Smooth muscle cell (in vitro differentiated cells): Measurements from ENCODE around the gene MYMX. TPM values are rescaled to one million over a fixed set of nuclear protein-coding genes. Genes with fewer than 3 reads are reported as not detected.

ENCODE experiments used
- DNase-seq: peaks from one replicate; lab custom pipeline; 2025; ENCODE audit not compliant: unreplicated experiment; lab: John Stamatoyannopoulos, UW
- H2AFZ ChIP-seq: fragments of 200-600 bp; sonication (generic); 2 replicates; pipeline ENCODE4 v1.6.0; 2016; ENCODE audit warnings: antibody characterized with exemption, low read depth, mild to moderate bottlenecking
- H3F3A ChIP-seq: fragments of 200-600 bp; sonication (generic); 2 replicates; pipeline ENCODE4 v1.6.0; 2017; ENCODE audit warnings: antibody characterized with exemption, low read depth
- H3K27ac ChIP-seq: fragments of 200-600 bp; sonication (generic); 2 replicates; pipeline ENCODE4 v1.5.1; 2016; ENCODE audit warnings: low read depth, mild to moderate bottlenecking
- H3K27me3 ChIP-seq: fragments of 200-600 bp; sonication (generic); 2 replicates; pipeline ENCODE4 v1.6.1; 2016; ENCODE audit warnings: low read depth, mild to moderate bottlenecking
- H3K36me3 ChIP-seq: fragments of 200-600 bp; sonication (generic); 2 replicates; pipeline ENCODE4 v1.5.1; 2016; ENCODE audit warnings: low read depth
- H3K4me1 ChIP-seq: fragments of 200-600 bp; sonication (generic); 2 replicates; pipeline ENCODE4 v1.5.1; 2016; ENCODE audit warnings: low read depth
- H3K4me2 ChIP-seq: fragments of 200-600 bp; sonication (generic); 2 replicates; pipeline ENCODE4 v1.6.0; 2016; ENCODE audit warnings: mild to moderate bottlenecking
- H3K4me3 ChIP-seq: fragments of 200-600 bp; sonication (generic); 2 replicates; pipeline ENCODE4 v1.5.1; 2016; ENCODE audit warnings: mild to moderate bottlenecking
- H3K79me2 ChIP-seq: fragments of 200-600 bp; sonication (generic); 2 replicates; pipeline ENCODE4 v1.6.0; 2016; ENCODE audit warnings: low read depth, mild to moderate bottlenecking
- H3K9ac ChIP-seq: fragments of 200-600 bp; sonication (generic); 2 replicates; pipeline ENCODE4 v1.6.0; 2016; ENCODE audit warnings: low read depth
- H3K9me3 ChIP-seq: fragments of 200-600 bp; sonication (generic); replicated peaks from 2 replicates; pipeline ENCODE4 v1.5.1; 2016; ENCODE audit warnings: low read depth
- H4K20me1 ChIP-seq: fragments of 200-600 bp; sonication (generic); 2 replicates; pipeline ENCODE4 v1.6.0; 2016; ENCODE audit warnings: low read depth
- WGBS: methylation state at CpG from one replicate; pipeline ENCODE4 v1.1.7; 2016; ENCODE audit warnings: low lambda C conversion rate; 5-methylcytosine and 5-hydroxymethylcytosine counted together
- polyA plus RNA-seq: library from polyadenylated mRNA; unstranded; fragments of >200 nt; fragmentation: Nextera tagmentation; extraction: Ambion mirVana; gene quantifications from 2 replicates; pipeline ENCODE4 v1.2.1, GENCODE V29; 2016
- total RNA-seq: library from RNA; depleted of rRNA; stranded (reverse); fragments of >200 nt; gene quantifications from 2 replicates; pipeline ENCODE4 v1.2.3, GENCODE V29; 2014
- TF ChIP-seq, protein P1 (sequence below): fragments of 200-600 bp; sonication (generic); IDR thresholded peaks from 2 replicates; pipeline ENCODE4 v1.5.1; 2017; ENCODE audit warnings: borderline replicate concordance, mild to moderate bottlenecking, antibody characterized with exemption; ENCODE audit not compliant: insufficient read depth, poor library complexity, severe bottlenecking

The MYMX gene
- total and polyA plus RNA-seq, 2 experiments from 2014 or later = not detected

DNA sequence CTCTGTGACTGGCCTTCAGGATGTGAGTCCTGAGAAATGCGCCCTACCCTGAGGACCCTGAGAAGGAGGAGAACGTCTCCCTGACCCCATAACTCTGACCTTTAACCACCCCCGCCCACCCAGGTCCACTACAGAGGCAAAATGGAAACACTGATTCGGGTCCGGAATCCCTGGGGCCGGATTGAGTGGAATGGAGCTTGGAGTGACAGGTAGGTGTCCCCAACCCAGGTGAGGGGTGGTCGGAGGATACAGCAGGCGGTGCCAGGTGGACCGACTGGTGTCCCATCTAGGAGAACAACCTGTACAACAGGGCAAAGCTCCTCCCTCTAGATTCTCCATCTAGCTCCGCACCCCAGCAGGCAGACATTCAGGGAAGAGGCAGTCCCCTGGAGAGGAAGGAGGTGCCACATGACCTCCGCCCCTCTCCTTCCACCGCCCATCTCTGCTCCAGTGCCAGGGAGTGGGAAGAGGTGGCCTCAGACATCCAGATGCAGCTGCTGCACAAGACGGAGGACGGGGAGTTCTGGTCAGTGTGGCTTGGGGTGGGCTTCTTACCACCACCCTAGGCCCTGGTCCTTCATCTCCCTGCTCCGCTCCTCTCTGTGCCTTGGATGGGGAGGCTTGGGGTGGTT is 40.5 kb upstream of the MYMX start:
- Histone ChIP-seq H3K4me3 (no peak overlapping the region), H3K79me2 (no peaks in the 10 kb centered on the region), H4K20me1 (no peaks in the 10 kb centered on the region), H3K27me3 (no peaks in the 10 kb centered on the region), H3K36me3 (no peaks in the 10 kb centered on the region), H3F3A (no peaks in the 10 kb centered on the region), H3K9me3 (no peaks in the 10 kb centered on the region), H3K9ac (no peak overlapping the region), H3K4me1 (no peaks in the 10 kb centered on the region), H3K27ac (no peak overlapping the region), H2AFZ (no peak overlapping the region), H3K4me2 (no peak overlapping the region)
- TF ChIP-seq, protein P1, sequence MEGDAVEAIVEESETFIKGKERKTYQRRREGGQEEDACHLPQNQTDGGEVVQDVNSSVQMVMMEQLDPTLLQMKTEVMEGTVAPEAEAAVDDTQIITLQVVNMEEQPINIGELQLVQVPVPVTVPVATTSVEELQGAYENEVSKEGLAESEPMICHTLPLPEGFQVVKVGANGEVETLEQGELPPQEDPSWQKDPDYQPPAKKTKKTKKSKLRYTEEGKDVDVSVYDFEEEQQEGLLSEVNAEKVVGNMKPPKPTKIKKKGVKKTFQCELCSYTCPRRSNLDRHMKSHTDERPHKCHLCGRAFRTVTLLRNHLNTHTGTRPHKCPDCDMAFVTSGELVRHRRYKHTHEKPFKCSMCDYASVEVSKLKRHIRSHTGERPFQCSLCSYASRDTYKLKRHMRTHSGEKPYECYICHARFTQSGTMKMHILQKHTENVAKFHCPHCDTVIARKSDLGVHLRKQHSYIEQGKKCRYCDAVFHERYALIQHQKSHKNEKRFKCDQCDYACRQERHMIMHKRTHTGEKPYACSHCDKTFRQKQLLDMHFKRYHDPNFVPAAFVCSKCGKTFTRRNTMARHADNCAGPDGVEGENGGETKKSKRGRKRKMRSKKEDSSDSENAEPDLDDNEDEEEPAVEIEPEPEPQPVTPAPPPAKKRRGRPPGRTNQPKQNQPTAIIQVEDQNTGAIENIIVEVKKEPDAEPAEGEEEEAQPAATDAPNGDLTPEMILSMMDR = no peak
- 89% methylated on average over 15 of the region's 15 CpGs for WGBS
- no peak for DNase-seq

DNA sequence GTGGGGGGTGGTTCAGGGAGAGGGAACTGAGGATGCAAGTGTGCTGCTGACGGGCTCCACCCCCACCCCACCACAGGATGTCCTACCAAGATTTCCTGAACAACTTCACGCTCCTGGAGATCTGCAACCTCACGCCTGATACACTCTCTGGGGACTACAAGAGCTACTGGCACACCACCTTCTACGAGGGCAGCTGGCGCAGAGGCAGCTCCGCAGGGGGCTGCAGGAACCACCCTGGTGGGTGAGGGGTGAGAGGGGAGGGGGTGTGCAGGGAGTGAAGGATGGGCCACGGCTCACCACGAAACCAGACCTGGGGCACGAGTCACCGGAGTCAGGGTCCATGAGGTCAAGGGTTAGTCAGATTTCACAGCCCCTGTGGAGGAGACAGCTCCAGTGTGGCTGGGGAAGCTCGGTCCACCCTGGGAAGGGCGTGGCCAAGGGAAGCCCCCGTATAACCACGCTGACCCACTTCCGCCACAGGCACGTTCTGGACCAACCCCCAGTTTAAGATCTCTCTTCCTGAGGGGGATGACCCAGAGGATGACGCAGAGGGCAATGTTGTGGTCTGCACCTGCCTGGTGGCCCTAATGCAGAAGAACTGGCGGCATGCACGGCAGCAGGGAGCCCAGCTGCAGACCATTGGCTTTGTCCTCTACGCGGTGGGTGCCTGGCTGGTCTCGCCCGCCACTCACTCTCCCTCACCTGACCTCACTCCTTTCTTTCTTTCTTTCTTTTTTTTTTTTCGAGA is 39.8 kb upstream of the MYMX start:
- H3K9ac ChIP-seq = no peak overlapping the region
- TF ChIP-seq, protein P1 = no peak
- WGBS = 87% methylated on average over 23 of the region's 24 CpGs
- H3F3A ChIP-seq = no peaks in the 10 kb centered on the region
- H3K9me3 ChIP-seq = no peaks in the 10 kb centered on the region
- no peak for DNase-seq
- no peak overlapping the region for H2AFZ ChIP-seq
- H3K36me3 ChIP-seq = no peaks in the 10 kb centered on the region
- H3K4me2 ChIP-seq = no peak overlapping the region
- no peak overlapping the region for H3K27ac ChIP-seq
- H3K4me3 ChIP-seq = no peak overlapping the region
- H3K79me2 ChIP-seq = no peaks in the 10 kb centered on the region
- H3K4me1 ChIP-seq = no peaks in the 10 kb centered on the region
- H4K20me1 ChIP-seq = no peaks in the 10 kb centered on the region
- no peaks in the 10 kb centered on the region for H3K27me3 ChIP-seq

DNA sequence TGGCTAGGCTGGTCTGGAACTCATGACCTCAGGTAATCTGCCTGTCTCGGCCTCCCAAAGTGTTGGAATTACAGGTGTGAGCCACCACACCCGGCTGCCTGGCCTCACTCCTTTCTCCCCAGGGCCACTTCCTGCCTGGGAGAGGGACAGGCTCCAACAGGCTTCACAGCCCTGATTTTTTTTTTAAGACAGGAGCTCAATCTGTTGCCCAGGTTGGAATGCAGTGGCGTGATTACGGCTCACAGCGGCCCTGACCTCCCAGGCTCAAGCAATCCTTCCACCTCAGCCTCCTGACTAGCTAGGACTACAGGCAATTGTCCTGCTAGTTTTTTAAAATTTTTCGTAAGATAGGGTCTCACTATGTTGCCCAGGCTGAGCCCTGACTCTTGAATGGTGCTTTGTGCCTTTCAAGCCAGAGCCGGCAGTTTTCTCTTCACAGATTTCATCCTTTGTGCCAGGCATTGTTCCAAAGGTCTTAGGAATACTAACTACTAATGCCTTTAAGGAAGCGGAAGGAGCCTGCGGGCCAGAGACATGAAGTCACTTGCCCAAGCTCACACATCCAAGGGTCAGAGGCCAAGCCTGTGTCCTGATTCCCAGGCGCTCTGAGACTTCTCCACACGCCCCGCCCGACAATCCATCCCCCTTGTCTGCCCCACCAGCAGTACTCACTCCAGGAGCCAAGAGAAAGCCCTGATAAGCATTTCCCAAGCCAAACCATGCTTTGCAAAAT is 38.9 kb upstream of the MYMX start:
- Histone ChIP-seq H3K9me3 (no peaks in the 10 kb centered on the region), H3K9ac (no peak overlapping the region), H3K27me3 (no peaks in the 10 kb centered on the region), H3K27ac (no peak overlapping the region), H3K79me2 (no peaks in the 10 kb centered on the region), H3K4me1 (no peaks in the 10 kb centered on the region), H3K4me2 (no peak overlapping the region), H3K36me3 (no peaks in the 10 kb centered on the region), H3K4me3 (no peak overlapping the region), H2AFZ (no peak overlapping the region), H3F3A (no peaks in the 10 kb centered on the region), H4K20me1 (no peaks in the 10 kb centered on the region)
- no peak for DNase-seq
- TF ChIP-seq, protein P1 = no peak
- 75% methylated on average over 13 of the region's 13 CpGs for WGBS
